GM19099 (cell line): Measurements from ENCODE around the gene DRC7.
A peak's percentile ranks its signal among the peaks of the same experiment; 100 is the strongest.

ENCODE experiments used
- POLR2A ChIP-seq: IDR thresholded peaks from 3 replicates; pipeline ENCODE4 v1.6.1; 2011; ENCODE audit warnings: low read depth; ENCODE audit not compliant: insufficient read length; ENCODE audit errors: extremely low read depth

The DRC7 gene

GRCh38 chr16:57726433-57726947 lies 31.9 kb downstream of the DRC7 start:
- no peak for TF ChIP-seq POLR2A

GRCh38 chr16:57727610-57728009 lies 33.0 kb downstream of the DRC7 start:
- no peak for TF ChIP-seq POLR2A

DNA sequence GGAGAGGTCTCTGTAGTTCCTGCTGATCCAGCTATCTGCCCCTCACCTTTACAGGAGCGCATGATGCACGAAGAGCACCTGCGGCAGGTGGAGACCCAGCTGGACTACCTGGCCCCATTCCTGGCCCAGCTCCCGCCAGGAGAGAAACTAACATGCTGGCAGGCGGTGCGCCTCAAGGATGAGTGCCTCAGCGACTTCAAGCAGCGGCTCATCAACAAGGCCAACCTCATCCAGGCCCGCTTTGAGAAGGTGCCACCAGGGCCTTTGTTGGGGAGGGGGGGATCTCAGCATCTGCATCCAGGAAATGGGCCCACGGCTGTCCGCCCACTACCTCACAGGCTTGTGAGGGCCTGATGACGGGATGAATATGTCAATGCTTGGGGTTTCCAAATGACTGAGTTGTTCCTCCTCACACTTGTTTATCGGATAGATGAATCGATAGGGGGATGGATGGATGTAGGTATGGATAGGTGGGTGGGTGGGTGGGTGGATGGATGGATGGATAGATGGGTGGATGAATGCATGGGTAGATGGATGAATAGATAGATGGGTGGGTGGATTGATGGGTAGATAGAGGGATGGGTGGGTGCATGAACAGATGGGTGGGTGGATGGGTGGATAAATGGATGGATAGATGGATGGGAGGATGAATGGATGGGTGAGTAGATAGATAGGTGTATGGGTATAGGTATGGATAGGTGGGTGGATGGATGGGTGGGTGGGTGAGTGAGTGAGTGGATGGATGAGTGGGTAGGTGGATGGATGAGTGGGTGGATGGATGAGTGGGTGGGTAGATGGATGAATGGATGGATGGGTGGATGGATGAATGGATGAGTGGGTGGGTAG lies 34.0 kb downstream of the DRC7 start:
- no peak for TF ChIP-seq POLR2A

GRCh38 chr16:57729182-57729484 lies 34.5 kb downstream of the DRC7 start:
- no peak for TF ChIP-seq POLR2A

DNA sequence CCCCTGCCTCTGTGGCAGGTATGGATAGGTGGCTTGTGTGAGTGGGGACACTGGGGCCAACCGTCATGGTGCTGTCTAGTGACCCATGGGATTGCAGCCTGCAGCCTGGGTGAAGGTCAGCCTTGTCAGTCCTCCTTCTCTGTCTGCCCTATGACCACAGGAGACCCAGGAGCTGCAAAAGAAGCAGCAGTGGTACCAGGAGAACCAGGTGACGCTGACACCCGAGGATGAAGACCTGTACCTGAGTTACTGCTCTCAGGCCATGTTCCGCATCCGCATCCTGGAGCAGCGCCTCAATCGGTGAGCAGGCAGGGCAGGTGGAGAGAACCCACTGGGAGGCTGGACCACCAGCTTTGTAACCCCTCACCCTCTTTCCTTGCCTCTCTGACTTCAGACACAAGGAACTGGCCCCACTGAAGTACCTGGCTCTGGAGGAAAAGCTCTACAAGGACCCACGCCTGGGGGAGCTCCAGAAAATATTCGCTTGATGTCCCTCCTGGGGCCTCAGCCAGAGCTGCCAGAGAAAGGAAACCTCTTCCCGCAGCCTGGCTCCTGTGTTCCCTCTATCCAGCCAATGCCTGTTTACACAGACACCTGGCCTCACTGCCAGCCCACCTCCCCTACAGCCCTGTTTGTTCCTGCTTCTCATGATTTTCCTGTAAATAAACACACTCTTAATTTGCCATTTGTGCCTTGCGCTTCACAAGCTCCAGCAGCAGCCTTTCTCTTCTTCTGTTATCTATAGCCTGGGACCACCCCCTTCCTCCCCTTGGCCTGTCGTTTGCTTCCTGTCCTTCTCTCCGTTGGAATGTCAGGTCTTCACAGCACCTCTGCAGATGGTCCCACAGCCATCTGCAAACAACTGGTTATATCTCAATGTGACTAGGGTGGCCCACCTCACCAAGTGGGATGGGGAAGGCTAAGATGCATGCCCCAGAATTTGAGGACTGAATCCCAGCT lies 36.4 kb downstream of the DRC7 start:
- no peak for TF ChIP-seq POLR2A

- no peak for TF ChIP-seq POLR2A
Observed at GRCh38 chr16:57732037-57732436, 37.4 kb downstream of the DRC7 start.

- TF ChIP-seq POLR2A: no peak
Observed at GRCh38 chr16:57732714-57733113, 38.1 kb downstream of the DRC7 start.

GRCh38 chr16:57734308-57734924 lies 39.8 kb downstream of the DRC7 start:
- TF ChIP-seq POLR2A: no peak

DNA sequence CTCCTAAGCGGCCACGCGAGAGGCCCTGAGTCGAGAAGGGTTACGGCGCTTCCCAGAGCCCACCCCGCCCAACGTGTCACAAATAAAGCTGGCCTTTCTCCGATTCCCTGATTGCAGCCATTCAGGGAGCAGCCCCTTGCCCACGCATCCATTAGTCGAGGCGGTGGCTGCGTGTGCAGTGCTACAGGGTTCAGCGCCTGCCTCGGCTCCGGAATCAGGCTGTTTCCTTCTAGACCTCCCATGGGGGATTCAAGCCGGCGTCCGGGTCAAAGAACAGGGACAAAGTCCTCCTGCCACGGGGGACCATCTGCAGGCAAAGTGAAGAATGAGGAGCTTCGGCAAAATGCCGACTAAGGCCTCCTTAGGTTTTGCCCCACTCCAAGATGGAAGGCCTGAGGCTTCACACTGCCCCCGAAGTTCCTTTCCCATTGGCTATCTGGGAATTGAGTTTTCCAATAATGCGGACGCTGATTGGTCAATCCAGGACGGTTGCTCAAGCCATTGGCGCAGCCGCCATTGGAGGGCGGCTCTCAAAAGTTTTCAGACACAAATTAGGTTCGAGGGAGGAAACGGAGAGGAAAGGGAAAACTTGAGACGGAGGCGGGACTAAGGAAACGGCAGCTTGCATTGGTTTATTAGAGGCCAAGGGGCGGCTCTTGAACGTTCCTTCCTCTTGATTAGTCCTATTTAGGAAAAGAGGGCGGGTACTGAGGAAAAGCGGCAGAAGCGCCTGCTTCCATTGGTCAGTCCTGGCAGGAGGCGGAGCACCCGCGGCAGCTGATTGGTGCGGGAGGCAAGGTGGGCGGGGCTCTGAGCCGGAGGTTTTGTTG lies 40.5 kb downstream of the DRC7 start:
- peak; percentile 74 for TF ChIP-seq POLR2A

- peak; percentile 35 for TF ChIP-seq POLR2A
Observed at GRCh38 chr16:57735755-57736418, 41.3 kb downstream of the DRC7 start, which contains the start of gene KATNB1. Gene KATNB1, plus strand, starts transcription at chr16:57735770. Its CDS starts 1,474 bp downstream, at chr16:57737244.

DNA sequence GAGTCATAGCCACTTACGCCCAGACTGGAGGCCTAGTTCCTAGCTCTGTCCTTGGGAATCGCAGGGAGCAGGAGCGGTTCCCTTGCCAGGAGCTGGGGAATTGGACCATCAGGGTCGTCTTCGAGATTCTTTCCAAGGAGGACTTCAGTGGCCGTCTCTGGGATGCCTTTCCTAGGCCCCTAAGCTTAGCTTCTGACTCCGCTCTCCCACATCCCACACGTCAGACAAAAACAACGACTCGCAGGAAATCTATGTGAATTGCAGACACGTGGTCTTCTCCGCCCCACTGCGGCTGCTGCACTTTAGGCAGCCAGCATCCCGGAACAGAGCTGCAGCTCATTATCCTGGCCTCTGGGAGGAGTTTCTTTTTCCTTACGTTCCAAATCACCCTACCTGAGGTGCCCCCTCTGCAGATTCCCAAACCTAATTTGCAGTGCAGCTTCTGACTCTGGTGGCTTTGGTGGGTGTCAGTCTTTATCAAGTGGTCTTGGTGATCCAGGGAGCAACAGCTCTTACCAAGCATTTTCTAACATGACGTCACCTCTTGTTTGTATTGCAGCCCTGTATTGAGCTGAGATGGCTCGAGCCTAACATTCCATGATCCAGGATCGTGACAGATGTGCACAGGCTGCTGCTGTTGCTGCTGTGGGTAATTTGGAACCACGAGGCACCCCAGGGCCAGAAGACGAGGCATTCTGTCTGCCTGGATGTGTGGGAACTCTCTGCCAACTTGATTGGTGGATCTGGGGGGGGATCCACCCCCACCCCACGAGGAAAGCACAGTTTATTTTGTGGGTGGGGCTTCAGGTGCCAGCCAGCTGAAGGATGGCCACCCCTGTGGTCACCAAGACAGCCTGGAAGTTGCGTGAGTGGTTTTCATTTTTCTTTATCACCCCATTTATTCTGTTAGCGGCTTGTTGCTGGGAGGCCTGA lies 42.1 kb downstream of the DRC7 start:
- no peak for TF ChIP-seq POLR2A

- no peak for TF ChIP-seq POLR2A
Observed at GRCh38 chr16:57738844-57739243, 44.2 kb downstream of the DRC7 start.

DNA sequence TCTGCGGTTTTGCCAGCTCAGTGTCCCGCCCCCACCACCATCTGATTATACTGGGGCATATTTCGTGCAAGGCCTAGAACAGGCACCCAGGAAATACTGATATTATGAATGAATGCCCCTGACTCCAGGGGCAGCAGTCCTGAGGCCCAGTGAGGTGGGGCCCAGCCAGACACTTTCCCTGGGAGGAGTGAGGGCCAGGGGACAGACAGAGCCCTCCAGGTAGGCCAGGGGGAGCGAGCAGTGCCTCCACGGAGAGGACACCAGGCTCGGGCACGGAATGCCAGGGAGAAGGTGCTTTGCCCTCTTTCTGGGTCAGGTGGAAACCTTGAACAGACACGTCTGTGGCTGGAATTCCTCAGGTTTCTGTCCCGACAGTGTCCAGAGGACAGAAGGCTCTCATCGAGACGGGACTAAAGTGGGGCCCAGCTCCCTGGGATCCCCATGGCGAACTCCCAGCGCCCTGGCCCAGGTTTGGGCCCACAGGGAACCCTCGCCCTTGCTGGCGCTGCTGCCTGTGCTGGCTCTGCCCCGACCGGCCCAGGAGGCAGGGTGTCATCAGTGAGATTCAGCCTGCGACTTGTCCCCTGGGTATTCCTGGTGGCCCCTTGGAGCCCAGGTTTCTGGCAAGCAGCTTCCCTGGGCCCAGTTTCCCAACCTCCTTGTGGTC lies 45.3 kb downstream of the DRC7 start:
- TF ChIP-seq POLR2A: no peak
